Small intestine (tissue), 7 donors: ENCODE results near the gene MXD3. TPM values are rescaled to one million over a fixed set of nuclear protein-coding genes. Genes with fewer than 3 reads are reported as not detected.

ENCODE experiments used
- DNase-seq, 2 donors: peaks; one replicate each; pipeline versions ENCODE4 v3.0.0 to v3.0.0-alpha.2; 2013
- FAIRE-seq: peaks from 2 replicates; lab custom pipeline; 2012; peaks lifted over from hg19 to GRCh38; lab: Jason Lieb, UNC
- H3K27ac ChIP-seq, 3 donors: one replicate each; pipeline ENCODE4 v1.5.1; 2013; ENCODE audit warnings: low read length in 2 of 3, mild to moderate bottlenecking in 2 of 3, control low read depth in 1 of 3, inconsistent platforms in 1 of 3, low read depth in 1 of 3, moderate library complexity in 1 of 3
- H3K27me3 ChIP-seq, 3 donors: one replicate each; pipeline ENCODE4 v1.6.1; 2013; ENCODE audit warnings: low read length in 3 of 3, inconsistent platforms in 1 of 3; ENCODE audit not compliant: control insufficient read depth in 3 of 3, insufficient read depth in 3 of 3
- H3K36me3 ChIP-seq, 3 donors: one replicate each; pipeline ENCODE4 v1.6.1; 2013; ENCODE audit warnings: low read length in 3 of 3, inconsistent platforms in 1 of 3, low read depth in 1 of 3, mild to moderate bottlenecking in 1 of 3, moderate library complexity in 1 of 3; ENCODE audit not compliant: control insufficient read depth in 3 of 3, insufficient read depth in 2 of 3
- H3K4me1 ChIP-seq, 3 donors: one replicate each; pipeline ENCODE4 v1.6.1; 2013; ENCODE audit warnings: low read length in 2 of 3, inconsistent platforms in 1 of 3, low read depth in 1 of 3, mild to moderate bottlenecking in 1 of 3, moderate library complexity in 1 of 3; ENCODE audit not compliant: control insufficient read depth in 3 of 3, insufficient read depth in 2 of 3
- H3K4me3 ChIP-seq, 3 donors: one replicate each; pipeline ENCODE4 v1.5.1; 2013; ENCODE audit warnings: low read length in 3 of 3, control low read depth in 1 of 3, inconsistent platforms in 1 of 3, low read depth in 1 of 3, mild to moderate bottlenecking in 1 of 3, moderate library complexity in 1 of 3
- H3K9me3 ChIP-seq, 2 donors: one replicate each; pipeline ENCODE4 v1.6.1; 2013; ENCODE audit warnings: low read depth in 1 of 2, low read length in 1 of 2; ENCODE audit not compliant: control insufficient read depth in 2 of 2, insufficient read depth in 1 of 2
- WGBS, 3 donors: extraction: QIAGEN DNeasy Blood & Tissue Kit; methylation state at CpG; one replicate each; pipeline ENCODE4 v1.1.7; 2013; 5-methylcytosine and 5-hydroxymethylcytosine counted together
- polyA plus RNA-seq, 4 donors: library from polyadenylated mRNA; stranded (reverse) in 3 of 4; unstranded in 1 of 4; fragments of 200-250 nt in 3 of 4; fragments of 120-200 nt in 1 of 4; gene quantifications; one replicate each; pipeline versions ENCODE4 v1.2.1 to v1.2.3, GENCODE V29; 2013
- donor health status: healthy with polysubstance abuse.
- donor health status: control.
- donor health status: control.
- donor health status: Bipolar disorder and iron deficiency.
- donor health status: healthy.

MXD3 gene
- polyA plus RNA-seq, 4 donors = 11.9 to 22.9 (median 14.4) TPM

- DNase-seq (no peak), FAIRE-seq (no peak)
- Histone ChIP-seq H3K27ac (no peak overlapping the region), H3K4me3 (no peak overlapping the region), H3K4me1 (no peaks in the 10 kb centered on the region), H3K36me3 (peaks cover 12 to 69% (median 14%) of the 10 kb centered on the region in 3 donors), H3K27me3 (no peaks in the 10 kb centered on the region), H3K9me3 (no peaks in the 10 kb centered on the region)
- WGBS, 3 donors = 79 to 84% (median 79%) methylated on average over 11 of the region's 11 CpGs
Observed at GRCh38 chr5:177339107-177339638, 27.5 kb upstream of the MXD3 start.

DNA sequence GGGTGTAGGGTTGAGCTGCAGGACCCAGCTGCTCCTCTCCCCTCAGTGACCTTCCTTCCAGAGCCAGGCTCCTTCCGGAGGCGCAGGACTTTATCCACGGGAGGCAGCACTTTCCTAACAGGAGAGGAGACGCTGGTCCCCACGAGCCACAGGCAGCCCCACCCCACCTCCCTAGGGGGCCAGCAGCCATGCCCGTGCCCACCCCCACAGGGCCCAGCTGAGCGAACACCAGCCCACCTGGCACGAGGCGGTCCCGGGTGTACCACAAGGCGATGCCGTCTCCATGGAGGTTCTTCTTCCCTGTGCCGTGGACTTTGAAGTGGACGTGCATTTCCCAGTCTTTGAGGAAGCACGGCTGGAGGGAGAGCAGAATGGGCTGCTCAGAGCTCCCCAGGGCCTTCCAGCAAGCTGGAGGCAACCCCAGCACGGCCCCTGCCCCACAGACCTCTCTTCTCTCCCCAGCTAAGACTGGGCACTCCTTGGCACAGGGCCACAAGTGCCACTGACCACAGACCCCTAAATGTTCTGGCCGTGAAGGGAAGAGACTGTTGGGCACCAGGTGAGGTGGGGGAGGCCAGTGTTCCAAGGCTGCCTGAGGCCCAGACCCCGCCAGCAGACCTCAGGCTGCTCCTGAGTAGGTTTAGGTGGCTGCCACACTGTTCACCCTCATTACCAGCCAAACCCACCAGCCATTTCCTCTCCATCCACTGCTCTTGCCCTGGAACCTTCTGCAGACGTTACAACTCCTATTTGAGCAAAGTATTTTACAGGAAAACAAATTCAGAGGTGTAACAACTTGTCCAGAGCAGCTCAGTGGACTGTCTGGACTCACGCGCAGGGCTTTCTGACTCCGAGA lies 26.8 kb upstream of the MXD3 start:
- no peaks in the 10 kb centered on the region for H3K9me3 ChIP-seq
- no peak for DNase-seq
- no peaks in the 10 kb centered on the region for H3K27me3 ChIP-seq
- no peak overlapping the region for H3K27ac ChIP-seq
- H3K4me1 ChIP-seq = no peaks in the 10 kb centered on the region
- peaks cover 15 to 72% (median 20%) of the 10 kb centered on the region in 3 donors for H3K36me3 ChIP-seq
- H3K4me3 ChIP-seq = no peak overlapping the region
- FAIRE-seq = no peak
- 84 to 87% (median 86%) methylated on average over 22 of the region's 22 CpGs for WGBS, 3 donors

GRCh38 chr5:177336603-177337494 lies 25.2 kb upstream of the MXD3 start:
- no peak for DNase-seq
- Histone ChIP-seq H3K4me1 (no peaks in the 10 kb centered on the region), H3K27ac (no peak overlapping the region), H3K36me3 (peaks cover 18 to 80% (median 28%) of the 10 kb centered on the region in 3 donors), H3K27me3 (no peaks in the 10 kb centered on the region), H3K4me3 (no peak overlapping the region), H3K9me3 (no peaks in the 10 kb centered on the region)
- FAIRE-seq = no peak
- whole genome bisulfite sequencing, 3 donors = 94 to 95% (median 94%) methylated on average over 35 to 36 of the region's 36 CpGs

DNA sequence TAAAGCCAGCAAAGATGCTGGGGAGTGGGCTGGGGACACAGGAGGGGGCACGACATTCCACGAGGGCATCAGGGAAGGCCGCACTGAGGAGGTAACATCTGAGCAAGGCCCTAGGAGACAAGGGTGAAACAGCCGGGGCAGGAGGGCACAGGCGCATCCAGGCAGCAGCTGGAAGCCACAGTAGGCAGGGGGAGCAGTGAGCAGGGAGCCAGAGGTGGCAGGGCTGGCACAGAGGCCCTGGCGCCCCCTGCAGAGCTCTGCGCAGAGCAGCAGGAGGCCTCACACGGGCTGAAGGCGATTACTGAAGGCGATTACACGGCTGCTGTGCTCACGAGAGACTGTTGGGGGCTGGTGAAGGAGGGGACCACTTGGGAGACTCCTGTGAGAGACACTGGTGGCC lies 24.4 kb upstream of the MXD3 start:
- Histone ChIP-seq H3K27me3 (no peaks in the 10 kb centered on the region), H3K36me3 (peaks cover 18 to 85% (median 28%) of the 10 kb centered on the region in 3 donors), H3K4me3 (no peak overlapping the region), H3K27ac (no peak overlapping the region), H3K4me1 (no peaks in the 10 kb centered on the region), H3K9me3 (no peaks in the 10 kb centered on the region)
- WGBS, 3 donors = 41 to 60% (median 56%) methylated on average over 12 of the region's 12 CpGs
- DNase-seq (peak; percentile 35 to 42), FAIRE-seq (no peak)

GRCh38 chr5:177335701-177336065 lies 24.0 kb upstream of the MXD3 start:
- Histone ChIP-seq H3K4me3 (no peak overlapping the region), H3K27ac (no peak overlapping the region), H3K4me1 (no peaks in the 10 kb centered on the region), H3K9me3 (no peaks in the 10 kb centered on the region), H3K27me3 (no peaks in the 10 kb centered on the region), H3K36me3 (peaks cover 18 to 89% (median 28%) of the 10 kb centered on the region in 3 donors)
- WGBS, 3 donors = 92 to 96% (median 95%) methylated on average over 7 of the region's 7 CpGs
- no peak for DNase-seq
- FAIRE-seq = no peak

DNA sequence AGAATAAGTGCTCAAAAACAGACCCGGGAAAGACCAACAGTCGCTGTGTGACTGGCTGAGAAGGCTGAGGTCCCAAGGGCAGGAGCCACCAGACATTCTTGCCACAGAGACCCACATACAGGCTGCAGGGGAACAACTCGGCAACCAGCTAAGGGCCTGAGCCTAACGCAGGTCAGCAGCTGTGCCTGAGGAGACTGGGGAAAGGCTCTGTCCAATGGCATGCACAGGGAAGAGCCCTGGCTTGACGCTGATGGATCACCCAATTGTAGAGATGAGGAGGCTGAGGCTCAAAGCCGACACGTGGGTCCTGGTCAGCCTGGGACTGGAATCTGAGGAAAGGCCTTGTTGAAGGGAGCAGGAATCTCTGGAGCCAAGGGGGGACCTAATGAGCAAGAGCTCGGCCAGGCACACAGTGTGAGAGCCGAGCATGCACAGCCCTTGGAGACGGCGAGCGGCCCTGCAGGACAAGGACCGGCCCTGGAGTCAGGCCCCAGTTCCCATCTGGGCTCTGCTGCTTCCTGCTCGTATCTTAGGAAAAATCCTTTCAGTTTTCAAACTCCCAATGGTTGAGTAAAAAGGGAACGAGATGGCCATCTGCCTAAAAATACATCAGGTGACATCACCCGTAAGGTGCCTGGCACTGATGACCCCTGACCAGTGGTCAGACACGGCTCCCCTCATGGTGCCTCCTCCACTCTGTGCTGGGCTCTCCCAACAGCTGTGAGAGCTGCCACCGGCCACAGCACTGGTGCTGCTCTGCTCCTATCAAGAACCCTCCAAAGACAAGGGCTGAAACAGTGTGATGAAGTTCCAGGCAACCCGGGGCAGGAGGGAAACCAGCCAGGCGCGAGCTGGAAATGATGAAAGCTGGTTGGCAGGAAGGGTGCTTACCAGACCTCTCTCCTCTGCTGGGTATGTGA lies 23.3 kb upstream of the MXD3 start:
- no peaks in the 10 kb centered on the region for H3K4me1 ChIP-seq
- DNase-seq = no peak
- H3K36me3 ChIP-seq = peaks cover 18 to 96% (median 28%) of the 10 kb centered on the region in 3 donors
- H3K4me3 ChIP-seq = no peak overlapping the region
- 91 to 94% (median 92%) methylated on average over 21 of the region's 21 CpGs for WGBS, 3 donors
- H3K27ac ChIP-seq = no peak overlapping the region
- no peaks in the 10 kb centered on the region for H3K27me3 ChIP-seq
- FAIRE-seq = no peak
- no peaks in the 10 kb centered on the region for H3K9me3 ChIP-seq

- DNase-seq (no peak), FAIRE-seq (no peak)
- 78 to 83% (median 81%) methylated on average over 15 of the region's 15 CpGs for WGBS, 3 donors
- Histone ChIP-seq H3K4me3 (no peak overlapping the region), H3K9me3 (no peaks in the 10 kb centered on the region), H3K4me1 (no peaks in the 10 kb centered on the region), H3K36me3 (peaks cover 20 to 97% (median 28%) of the 10 kb centered on the region in 3 donors), H3K27ac (no peak overlapping the region), H3K27me3 (no peaks in the 10 kb centered on the region)
Observed at GRCh38 chr5:177334155-177334551, 22.5 kb upstream of the MXD3 start.
